Sigmoid colon (tissue), 7 donors: ENCODE results near the gene ANKAR. TPM values are rescaled to one million over a fixed set of nuclear protein-coding genes. Genes with fewer than 3 reads are reported as not detected.

ENCODE experiments used
- DNase-seq: peaks from one replicate; pipeline ENCODE4 v3.0.0-alpha.2; 2019
- H3K27ac ChIP-seq, 4 donors: fragments of 200-600 bp; sonication (generic); one replicate each; pipeline ENCODE4 v1.5.1; 2016 to 2019; ENCODE audit warnings: mild to moderate bottlenecking in 1 of 4
- H3K27me3 ChIP-seq, 3 donors: fragments of 200-600 bp; sonication (generic); one replicate each; pipeline ENCODE4 v1.5.1; 2019; ENCODE audit warnings: mild to moderate bottlenecking in 1 of 3
- H3K36me3 ChIP-seq, 4 donors: fragments of 200-600 bp; sonication (generic); one replicate each; pipeline ENCODE4 v1.5.1; 2016 to 2019
- H3K4me1 ChIP-seq, 4 donors: fragments of 200-600 bp; sonication (generic); one replicate each; pipeline ENCODE4 v1.5.1; 2017 to 2019
- H3K4me3 ChIP-seq, 4 donors: fragments of 200-600 bp; sonication (generic); one replicate each; pipeline ENCODE4 v1.5.1; 2017 to 2019; ENCODE audit warnings: mild to moderate bottlenecking in 2 of 4, moderate library complexity in 1 of 4
- H3K9me3 ChIP-seq, 4 donors: fragments of 200-600 bp in 3 of 4; sonication (generic) in 3 of 4; one replicate each; pipeline versions ENCODE4 v1.5.1 to v1.6.1; 2013 to 2019
- EP300 ChIP-seq, 4 donors: sonication (generic); formaldehyde crosslinking; IDR thresholded peaks; one replicate each; pipeline ENCODE4 v1.6.1; 2017; ENCODE audit warnings: antibody characterized with exemption in 4 of 4
- POLR2A ChIP-seq, 2 donors: fragments of 450-650 bp; IDR thresholded peaks; one replicate each; pipeline ENCODE4 v1.6.1; 2016; ENCODE audit warnings: antibody characterized with exemption in 2 of 2, mild to moderate bottlenecking in 2 of 2, moderate library complexity in 2 of 2
- POLR2AphosphoS5 ChIP-seq, 4 donors: sonication (generic); formaldehyde crosslinking; IDR thresholded peaks; one replicate each; pipeline ENCODE4 v1.6.1; 2017; ENCODE audit warnings: antibody characterized with exemption in 4 of 4
- WGBS, 2 donors: extraction: QIAGEN DNeasy Blood & Tissue Kit; methylation state at CpG; one replicate each; pipeline ENCODE4 v1.1.7; 2013; 5-methylcytosine and 5-hydroxymethylcytosine counted together
- intact Hi-C: fragments of 100-400 bp; cut with DNase I; formaldehyde crosslinking; loops from one replicate; pipeline ENCODE4 v1.15.1; 2023
- polyA plus RNA-seq, 3 donors: library from polyadenylated mRNA; stranded (reverse); fragments of 200-250 nt; gene quantifications; one replicate each; pipeline ENCODE4 v1.2.3, GENCODE V29; 2013
- total RNA-seq, 4 donors: library from RNA; depleted of rRNA; stranded (reverse); fragments of >200 nt; gene quantifications; one replicate each; pipeline ENCODE4 v1.1.0, GENCODE V29; 2016
- TF ChIP-seq, protein P1 (sequence below), 4 experiments: fragments of 450-650 bp in 3 of 4; fragments of 200-600 bp in 1 of 4; IDR thresholded peaks; one replicate each; pipeline ENCODE4 v1.5.1; 2016 to 2019; ENCODE audit warnings: antibody characterized with exemption in 4 of 4, mild to moderate bottlenecking in 3 of 4, moderate library complexity in 2 of 4
- donor health status: healthy with polysubstance abuse.
- donor health status: Bipolar disorder and iron deficiency.
- donor health status: healthy.

The ANKAR gene
- total and polyA plus RNA-seq, 7 donors, result 2.1 to 27.7 (median 11.9) TPM

DNA sequence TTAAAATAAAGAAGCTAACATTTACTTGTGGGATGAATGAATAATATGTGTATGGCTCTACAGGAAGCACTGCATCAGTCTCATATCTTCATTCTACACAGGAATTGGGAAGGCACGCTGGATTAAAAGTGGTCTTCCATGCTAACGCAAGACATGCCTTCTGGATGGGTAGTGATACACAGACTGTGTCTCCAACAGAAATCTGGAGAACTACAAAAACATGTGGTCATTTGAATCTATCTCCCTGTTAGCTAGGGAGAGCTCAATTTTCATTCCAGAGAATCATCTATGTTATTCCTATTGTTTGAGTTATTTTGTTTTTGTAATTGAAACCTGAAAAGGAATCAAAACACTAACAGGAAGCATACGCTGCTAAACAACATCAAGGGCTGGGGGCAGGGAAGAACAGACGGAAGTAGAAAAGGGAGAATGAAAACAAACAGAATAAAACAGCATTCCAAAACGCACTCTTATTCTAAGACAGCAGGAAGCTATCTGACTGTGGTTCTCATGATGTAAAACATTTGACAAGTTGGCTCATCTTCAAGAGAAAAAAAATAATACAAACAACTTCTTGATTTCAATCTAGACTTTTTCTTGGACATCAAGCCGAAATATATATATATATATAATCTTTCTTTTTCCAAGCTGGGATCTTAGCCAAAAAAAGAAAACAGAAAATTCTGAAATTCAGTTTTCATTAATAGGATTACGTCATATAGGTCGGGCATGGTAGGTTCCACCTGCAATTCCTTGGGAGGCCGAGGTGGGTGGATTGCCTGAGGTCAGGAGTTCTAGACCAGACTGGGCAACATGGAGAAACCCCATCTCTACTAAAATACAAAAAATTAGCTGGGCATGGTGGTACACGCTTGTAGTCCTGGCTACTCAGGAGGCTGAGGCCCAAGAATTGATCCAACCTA is 44.7 kb upstream of the ANKAR start:
- WGBS, 2 donors, result 72 to 74% methylated on average over 10 of the region's 10 CpGs
- Histone ChIP-seq H3K4me3 (no peak overlapping the region), H3K27ac (peak overlapping the region in 1 of 4 donors; percentile 11), H3K27me3 (no peaks in the 10 kb centered on the region), H3K4me1 (peaks cover 0 to 27% (median 16%) of the 10 kb centered on the region in 4 donors), H3K36me3 (no peaks in the 10 kb centered on the region), H3K9me3 (no peaks in the 10 kb centered on the region)
- no peak for DNase-seq
- intact Hi-C loops, result loop anchor here (5.0 kb wide), 1 partner anchor 187 kb away; the partner anchor contains the start of gene WDR75
- TF ChIP-seq POLR2A (IDR thresholded peaks at IDR 0.05) (no peak), POLR2AphosphoS5 (IDR thresholded peaks at IDR 0.05) (no peak), EP300 (IDR thresholded peaks at IDR 0.05) (no peak)
- TF ChIP-seq, protein P1, sequence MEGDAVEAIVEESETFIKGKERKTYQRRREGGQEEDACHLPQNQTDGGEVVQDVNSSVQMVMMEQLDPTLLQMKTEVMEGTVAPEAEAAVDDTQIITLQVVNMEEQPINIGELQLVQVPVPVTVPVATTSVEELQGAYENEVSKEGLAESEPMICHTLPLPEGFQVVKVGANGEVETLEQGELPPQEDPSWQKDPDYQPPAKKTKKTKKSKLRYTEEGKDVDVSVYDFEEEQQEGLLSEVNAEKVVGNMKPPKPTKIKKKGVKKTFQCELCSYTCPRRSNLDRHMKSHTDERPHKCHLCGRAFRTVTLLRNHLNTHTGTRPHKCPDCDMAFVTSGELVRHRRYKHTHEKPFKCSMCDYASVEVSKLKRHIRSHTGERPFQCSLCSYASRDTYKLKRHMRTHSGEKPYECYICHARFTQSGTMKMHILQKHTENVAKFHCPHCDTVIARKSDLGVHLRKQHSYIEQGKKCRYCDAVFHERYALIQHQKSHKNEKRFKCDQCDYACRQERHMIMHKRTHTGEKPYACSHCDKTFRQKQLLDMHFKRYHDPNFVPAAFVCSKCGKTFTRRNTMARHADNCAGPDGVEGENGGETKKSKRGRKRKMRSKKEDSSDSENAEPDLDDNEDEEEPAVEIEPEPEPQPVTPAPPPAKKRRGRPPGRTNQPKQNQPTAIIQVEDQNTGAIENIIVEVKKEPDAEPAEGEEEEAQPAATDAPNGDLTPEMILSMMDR (IDR thresholded peaks at IDR 0.05), result no peak

- WGBS, 2 donors, result 47 to 74% methylated on average over 4 of the region's 4 CpGs
- Histone ChIP-seq H3K27ac (peak overlapping the region in 3 of 4 donors; percentile 46 to 72 (median 66)), H3K9me3 (no peaks in the 10 kb centered on the region), H3K27me3 (no peaks in the 10 kb centered on the region), H3K36me3 (no peaks in the 10 kb centered on the region), H3K4me3 (no peak overlapping the region), H3K4me1 (peaks cover 0 to 27% (median 16%) of the 10 kb centered on the region in 4 donors)
- TF ChIP-seq POLR2AphosphoS5 (IDR thresholded peaks at IDR 0.05), result peak; percentile 55 to 91 (median 80)
- TF ChIP-seq POLR2A (IDR thresholded peaks at IDR 0.05), result no peak
- TF ChIP-seq EP300 (IDR thresholded peaks at IDR 0.05), result peak in 2 of 4 donors; percentile 45 to 82
- TF ChIP-seq, protein P1 (IDR thresholded peaks at IDR 0.05), result no peak
- intact Hi-C loops, result loop anchor here (5.0 kb wide), 1 partner anchor 190 kb away; the partner anchor contains the start of gene WDR75
- peak; percentile 78 for DNase-seq
Observed at GRCh38 chr2:189631849-189632248, 42.6 kb upstream of the ANKAR start.

GRCh38 chr2:189633392-189633811 is 41.1 kb upstream of the ANKAR start:
- Histone ChIP-seq H3K4me1 (peaks cover 0 to 27% (median 16%) of the 10 kb centered on the region in 4 donors), H3K36me3 (no peaks in the 10 kb centered on the region), H3K27ac (no peak overlapping the region), H3K9me3 (no peaks in the 10 kb centered on the region), H3K27me3 (no peaks in the 10 kb centered on the region), H3K4me3 (no peak overlapping the region)
- no peak for DNase-seq
- intact Hi-C loops, result loop anchor here (5.0 kb wide), 1 partner anchor 191 kb away; the partner anchor contains the start of gene WDR75
- WGBS, 2 donors, result 90 to 95% methylated on average over 5 of the region's 5 CpGs
- TF ChIP-seq EP300 (IDR thresholded peaks at IDR 0.05) (no peak), POLR2A (IDR thresholded peaks at IDR 0.05) (no peak)

DNA sequence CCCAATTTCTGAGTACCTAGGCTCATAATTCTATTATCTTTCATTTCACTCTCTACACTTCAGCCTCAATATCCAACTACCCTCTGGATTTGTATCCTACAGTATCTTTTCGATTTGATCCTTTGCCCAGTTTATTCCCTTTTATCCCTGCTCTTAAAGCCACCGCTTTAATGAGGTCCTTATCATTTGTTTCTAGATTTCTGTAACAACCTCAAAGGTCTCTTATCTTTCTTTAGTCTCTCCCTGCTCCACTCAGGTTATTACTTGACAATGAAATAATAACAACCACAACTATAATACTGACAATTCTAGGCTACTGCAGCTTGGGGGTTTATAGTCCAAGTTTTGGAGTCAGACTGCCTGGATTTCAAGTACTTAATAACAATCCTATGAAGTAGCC is 39.1 kb upstream of the ANKAR start:
- no peaks in the 10 kb centered on the region for H3K9me3 ChIP-seq
- peaks cover 0 to 17% (median 13%) of the 10 kb centered on the region in 4 donors for H3K4me1 ChIP-seq
- TF ChIP-seq POLR2A (IDR thresholded peaks at IDR 0.05) (no peak), EP300 (IDR thresholded peaks at IDR 0.05) (no peak), POLR2AphosphoS5 (IDR thresholded peaks at IDR 0.05) (no peak)
- TF ChIP-seq, protein P1 (IDR thresholded peaks at IDR 0.05), result no peak
- no peaks in the 10 kb centered on the region for H3K36me3 ChIP-seq
- DNase-seq, result no peak
- no peaks in the 10 kb centered on the region for H3K27me3 ChIP-seq
- 19 to 70% methylated on average over 2 of the region's 2 CpGs for WGBS, 2 donors
- H3K27ac ChIP-seq, result no peak overlapping the region
- intact Hi-C loops, result no loop called here
- no peak overlapping the region for H3K4me3 ChIP-seq

DNA sequence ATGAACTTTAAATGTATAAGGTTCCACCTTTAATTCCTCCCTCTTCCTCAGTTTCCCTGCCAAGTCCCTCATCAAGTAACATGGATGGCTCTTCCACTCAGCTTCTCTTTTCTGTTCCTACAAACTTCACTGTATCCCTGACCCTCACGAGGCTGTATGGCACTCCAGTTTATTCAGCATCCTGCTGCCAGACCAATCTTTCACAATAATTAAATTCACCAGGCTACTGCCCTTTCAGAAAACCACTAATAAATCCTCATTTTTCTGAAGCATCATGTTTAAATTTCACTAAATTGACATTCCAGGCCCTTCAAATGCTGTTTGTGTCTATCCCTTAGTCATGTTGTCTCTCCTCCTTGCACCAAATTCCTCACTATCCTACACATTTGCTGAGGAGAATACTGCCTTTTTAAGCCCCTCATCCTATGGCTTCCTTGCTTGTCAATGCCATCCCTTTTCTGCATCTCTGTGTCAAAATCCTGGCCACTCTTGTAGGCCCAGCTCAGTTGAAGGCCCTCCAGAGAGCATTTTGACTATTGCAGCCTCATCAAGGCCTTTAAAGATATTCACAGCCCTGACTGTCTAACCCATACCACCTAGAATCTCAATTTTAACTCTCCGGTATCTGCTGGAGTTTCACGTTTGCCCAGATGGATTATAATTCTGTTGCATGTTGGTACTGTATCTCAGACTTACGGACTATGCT is 36.0 kb upstream of the ANKAR start:
- Histone ChIP-seq H3K4me3 (no peak overlapping the region), H3K4me1 (no peaks in the 10 kb centered on the region), H3K36me3 (no peaks in the 10 kb centered on the region), H3K27me3 (no peaks in the 10 kb centered on the region), H3K27ac (no peak overlapping the region), H3K9me3 (no peaks in the 10 kb centered on the region)
- no peak for DNase-seq
- TF ChIP-seq POLR2AphosphoS5 (IDR thresholded peaks at IDR 0.05) (no peak), POLR2A (IDR thresholded peaks at IDR 0.05) (no peak), EP300 (IDR thresholded peaks at IDR 0.05) (no peak)
- TF ChIP-seq, protein P1 (IDR thresholded peaks at IDR 0.05), result no peak
- 41 to 86% methylated on average over 4 of the region's 4 CpGs for WGBS, 2 donors
- intact Hi-C loops, result no loop called here
